SU-DHL-6 (cell line): Measurements from ENCODE around the gene ITPR3.
A peak's percentile ranks its signal among the peaks of the same experiment; 100 is the strongest.

Source experiments
- H2AFZ ChIP-seq: fragments of 200-600 bp; sonication (generic); 2 replicates; pipeline ENCODE4 v1.6.1; 2014; ENCODE audit warnings: low read depth, mild to moderate bottlenecking, moderate library complexity, mixed read lengths, antibody characterized with exemption, low read length; ENCODE audit not compliant: severe bottlenecking
- H3F3A ChIP-seq: fragments of 200-600 bp; shearing (Covaris generic); 2 replicates; pipeline ENCODE4 v1.6.0; 2016; ENCODE audit warnings: antibody characterized with exemption, mild to moderate bottlenecking; ENCODE audit not compliant: insufficient read depth
- H3K27ac ChIP-seq: fragments of 200-600 bp; sonication (generic); 2 replicates; pipeline ENCODE4 v1.5.1; 2016; ENCODE audit warnings: low read depth, mild to moderate bottlenecking, low read length, moderate library complexity, mixed read lengths
- H3K27me3 ChIP-seq: fragments of 200-600 bp; sonication (generic), shearing (Covaris generic); 2 replicates; pipeline ENCODE4 v1.6.0; 2014; ENCODE audit warnings: mild to moderate bottlenecking, low read length
- H3K36me3 ChIP-seq: fragments of 200-600 bp; sonication (generic); 2 replicates; pipeline ENCODE4 v1.6.1; 2014; ENCODE audit warnings: mild to moderate bottlenecking, low read length, mixed read lengths
- H3K4me2 ChIP-seq: fragments of 300-600, 200-600 bp; shearing (Covaris generic), sonication (generic); 2 replicates; pipeline ENCODE4 v1.6.0; 2014; ENCODE audit warnings: low read length, low read depth, mild to moderate bottlenecking; ENCODE audit not compliant: poor library complexity, severe bottlenecking
- H3K4me3 ChIP-seq: fragments of 200-600 bp; sonication (generic); 2 replicates; pipeline ENCODE4 v1.5.1; 2014; ENCODE audit warnings: antibody characterized with exemption, low read length, mild to moderate bottlenecking, mixed read lengths; ENCODE audit not compliant: insufficient read depth, poor library complexity, severe bottlenecking
- H3K79me2 ChIP-seq: fragments of 200-600 bp; sonication (generic); 2 replicates; pipeline ENCODE4 v1.6.1; 2014; ENCODE audit warnings: mild to moderate bottlenecking, low read length, moderate library complexity; ENCODE audit not compliant: insufficient read depth
- H3K9ac ChIP-seq: fragments of 200-600 bp; sonication (generic); 2 replicates; pipeline ENCODE4 v1.7.0; 2014; ENCODE audit warnings: mild to moderate bottlenecking, low read length
- H3K9me2 ChIP-seq: fragments of 200-600 bp; sonication (generic); replicated peaks from 2 replicates; pipeline ENCODE4 v1.6.1; 2014; ENCODE audit warnings: low read length; ENCODE audit not compliant: insufficient read depth
- H3K9me3 ChIP-seq: fragments of 200-600 bp; sonication (generic); 2 replicates; pipeline ENCODE4 v1.6.1; 2014; ENCODE audit warnings: low read length, mixed read lengths; ENCODE audit not compliant: insufficient read depth
- H4K20me1 ChIP-seq: fragments of 200-600 bp; sonication (generic); 2 replicates; pipeline ENCODE4 v1.6.1; 2014; ENCODE audit warnings: low read depth, mild to moderate bottlenecking, antibody characterized with exemption, low read length, moderate library complexity, mixed read lengths
- EZH2phosphoT487 ChIP-seq: fragments of 200-600 bp; sonication (generic), shearing (Covaris generic); conservative IDR thresholded peaks from 2 replicates; pipeline ENCODE4 v1.6.1; 2018; ENCODE audit warnings: mild to moderate bottlenecking, antibody characterized with exemption, low read length, moderate library complexity, mixed read lengths
- TF ChIP-seq, protein P1 (sequence below): fragments of 200-600 bp; sonication (generic); IDR thresholded peaks from one replicate; pipeline ENCODE4 v1.5.1; 2017; ENCODE audit warnings: antibody characterized with exemption, mild to moderate bottlenecking, low read length, moderate library complexity; ENCODE audit not compliant: insufficient read depth, poor library complexity, severe bottlenecking

The ITPR3 gene

DNA sequence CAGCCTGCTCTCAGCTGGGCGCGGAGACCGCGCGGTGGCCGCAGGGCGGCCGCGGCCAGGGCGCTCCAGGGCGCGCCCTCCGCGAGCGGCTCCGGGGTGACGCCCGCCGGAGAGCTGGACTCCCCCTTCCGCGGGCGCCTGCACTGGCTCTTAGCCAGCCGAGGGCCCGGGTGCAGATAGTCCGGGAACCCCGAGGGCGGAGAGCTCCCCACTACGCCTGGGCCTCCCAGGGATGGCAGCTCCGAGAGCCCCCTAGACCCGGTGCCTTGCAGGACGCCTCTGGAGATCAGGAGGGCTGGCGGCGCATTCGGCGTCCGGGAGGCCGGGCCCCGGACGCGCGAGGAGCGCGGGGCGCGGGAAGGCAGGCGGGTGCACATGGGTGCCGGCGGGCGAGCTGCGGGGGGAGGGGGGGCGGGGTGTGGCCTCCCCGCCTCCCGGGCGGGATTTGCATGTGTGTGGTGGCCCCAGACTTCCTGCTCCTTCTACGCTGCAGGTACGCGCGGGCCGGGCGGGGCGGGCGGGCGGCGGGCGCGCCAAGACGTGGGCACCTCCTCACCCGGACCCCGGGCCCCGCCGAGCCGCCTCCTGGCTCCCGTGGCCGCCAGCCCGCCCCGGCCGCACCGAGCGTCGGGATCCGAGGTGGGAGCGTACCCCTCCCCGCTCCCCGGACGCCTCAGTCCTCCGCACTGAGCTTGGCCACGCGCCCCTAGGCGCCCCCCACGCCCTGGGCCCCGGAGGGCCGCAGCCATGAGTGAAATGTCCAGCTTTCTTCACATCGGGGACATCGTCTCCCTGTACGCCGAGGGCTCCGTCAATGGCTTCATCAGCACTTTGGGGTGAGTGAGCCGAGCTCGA lies at the start of gene ITPR3:
TSS of gene ITPR3 (plus strand) at position 467 of the 855 bp plus-strand sequence. CDS start at position 748, 281 bp downstream.
- H3K9ac ChIP-seq, result peak within 1 kb of the TSS; percentile 89
- H3K9me2 ChIP-seq, result no peaks in the 10 kb centered on the region
- TF ChIP-seq, protein P1, sequence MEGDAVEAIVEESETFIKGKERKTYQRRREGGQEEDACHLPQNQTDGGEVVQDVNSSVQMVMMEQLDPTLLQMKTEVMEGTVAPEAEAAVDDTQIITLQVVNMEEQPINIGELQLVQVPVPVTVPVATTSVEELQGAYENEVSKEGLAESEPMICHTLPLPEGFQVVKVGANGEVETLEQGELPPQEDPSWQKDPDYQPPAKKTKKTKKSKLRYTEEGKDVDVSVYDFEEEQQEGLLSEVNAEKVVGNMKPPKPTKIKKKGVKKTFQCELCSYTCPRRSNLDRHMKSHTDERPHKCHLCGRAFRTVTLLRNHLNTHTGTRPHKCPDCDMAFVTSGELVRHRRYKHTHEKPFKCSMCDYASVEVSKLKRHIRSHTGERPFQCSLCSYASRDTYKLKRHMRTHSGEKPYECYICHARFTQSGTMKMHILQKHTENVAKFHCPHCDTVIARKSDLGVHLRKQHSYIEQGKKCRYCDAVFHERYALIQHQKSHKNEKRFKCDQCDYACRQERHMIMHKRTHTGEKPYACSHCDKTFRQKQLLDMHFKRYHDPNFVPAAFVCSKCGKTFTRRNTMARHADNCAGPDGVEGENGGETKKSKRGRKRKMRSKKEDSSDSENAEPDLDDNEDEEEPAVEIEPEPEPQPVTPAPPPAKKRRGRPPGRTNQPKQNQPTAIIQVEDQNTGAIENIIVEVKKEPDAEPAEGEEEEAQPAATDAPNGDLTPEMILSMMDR, result no peak
- TF ChIP-seq EZH2phosphoT487, result no peak
- peak within 1 kb of the TSS; percentile 64 for H3K27ac ChIP-seq
- H3K36me3 ChIP-seq, result no peaks in the 10 kb centered on the region
- H3K4me3 ChIP-seq, result peak within 1 kb of the TSS; percentile 63
- H3K9me3 ChIP-seq, result no peaks in the 10 kb centered on the region
- peaks cover 42% of the 10 kb centered on the region for H3K79me2 ChIP-seq
- peaks cover 7% of the 10 kb centered on the region; the same call in 1 of the 2 replicates for H3F3A ChIP-seq
- no peaks in the 10 kb centered on the region for H3K27me3 ChIP-seq
- peaks cover 10% of the 10 kb centered on the region; the same call in 1 of the 2 replicates for H4K20me1 ChIP-seq
- H3K4me2 ChIP-seq, result peak within 1 kb of the TSS; percentile 80
- H2AFZ ChIP-seq, result peak within 1 kb of the TSS; percentile 81

DNA sequence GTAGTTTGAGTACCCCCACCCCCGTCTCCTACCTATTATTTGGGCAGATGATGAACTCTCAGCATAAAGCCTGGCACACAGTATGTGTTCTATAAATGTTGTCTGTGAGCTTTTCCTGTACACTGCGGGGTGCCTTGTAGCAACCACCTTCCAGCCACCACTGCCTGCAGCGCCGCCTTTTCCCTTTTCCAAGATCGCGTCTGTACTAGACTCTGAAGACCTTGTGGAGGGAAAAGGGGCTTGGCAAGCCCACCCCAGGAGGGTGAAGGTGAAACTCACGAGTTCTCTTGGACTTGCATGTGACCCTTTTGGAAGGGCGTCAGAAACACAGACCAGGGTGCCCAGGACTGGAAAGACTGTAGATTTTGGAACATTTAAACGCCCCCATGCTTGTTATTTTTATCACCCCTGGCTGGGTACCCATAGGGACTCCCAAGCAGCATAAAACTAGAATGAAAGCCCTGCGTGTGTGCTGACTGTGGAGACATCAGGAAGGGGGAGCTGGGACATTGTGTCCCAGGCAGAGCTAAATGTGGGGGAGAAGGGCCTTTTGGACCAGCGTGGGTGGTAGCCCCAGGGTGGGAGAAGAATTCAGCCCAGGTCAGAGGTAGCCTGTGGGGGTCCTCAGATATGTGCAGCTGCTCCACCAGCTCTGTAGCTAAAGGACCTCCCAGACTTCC lies 49.3 kb upstream of the ITPR3 start:
- Histone ChIP-seq H3K9me2 (no peaks in the 10 kb centered on the region), H2AFZ (peak overlapping the region; percentile 69), H3K4me2 (peak overlapping the region; percentile 96), H3K9me3 (no peaks in the 10 kb centered on the region), H3K27me3 (no peaks in the 10 kb centered on the region), H3F3A (peaks cover 20% of the 10 kb centered on the region), H3K4me3 (peak overlapping the region; percentile 62), H3K9ac (peak overlapping the region; percentile 71), H3K36me3 (no peaks in the 10 kb centered on the region), H3K79me2 (no peaks in the 10 kb centered on the region), H4K20me1 (no peaks in the 10 kb centered on the region), H3K27ac (peak overlapping the region; percentile 96)
- TF ChIP-seq EZH2phosphoT487, result no peak
- TF ChIP-seq, protein P1, result no peak

DNA sequence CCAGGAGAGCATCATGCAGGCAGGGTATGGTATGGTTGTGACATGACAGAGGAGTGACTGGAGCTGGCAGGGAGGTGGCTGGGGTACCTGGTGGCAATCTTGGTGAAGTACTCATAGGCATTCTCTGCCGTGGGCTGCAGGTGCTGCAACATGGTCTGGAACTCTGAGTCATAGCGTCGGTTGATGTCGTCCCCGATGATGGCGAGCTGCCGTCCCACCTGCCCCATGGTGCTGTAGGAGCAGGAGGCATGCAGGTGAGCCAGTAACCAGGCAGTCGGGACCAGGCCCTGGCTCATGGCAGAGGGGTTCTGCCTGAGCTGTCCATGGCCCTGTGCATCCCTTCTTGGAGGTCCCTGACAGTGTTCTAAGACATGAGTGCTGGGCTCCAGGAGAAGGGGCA lies 45.9 kb upstream of the ITPR3 start:
- Histone ChIP-seq H3K4me2 (no peak overlapping the region), H3K27ac (no peak overlapping the region), H3F3A (peaks cover 32% of the 10 kb centered on the region), H3K4me3 (no peak overlapping the region), H3K79me2 (peaks cover 23% of the 10 kb centered on the region), H3K9me3 (no peaks in the 10 kb centered on the region), H3K9ac (no peak overlapping the region), H3K27me3 (no peaks in the 10 kb centered on the region), H3K36me3 (no peaks in the 10 kb centered on the region), H4K20me1 (no peaks in the 10 kb centered on the region), H3K9me2 (no peaks in the 10 kb centered on the region), H2AFZ (no peak overlapping the region)
- TF ChIP-seq EZH2phosphoT487, result no peak
- TF ChIP-seq, protein P1, result no peak
